Mesendoderm (in vitro differentiated cells): Measurements from ENCODE around the gene NPAS3.

Experiments used
- DNase-seq: peaks from one replicate; pipeline ENCODE4 v3.0.0; 2013
- H2AK5ac ChIP-seq: 2 replicates; pipeline ENCODE4 v1.6.1; 2013; ENCODE audit warnings: low read length, inconsistent platforms
- H2BK120ac ChIP-seq: 2 replicates; pipeline ENCODE4 v1.6.1; 2013; ENCODE audit warnings: low read depth, mild to moderate bottlenecking, low read length, moderate library complexity, mixed read lengths
- H2BK15ac ChIP-seq: replicated peaks from 2 replicates; pipeline ENCODE4 v1.6.1; 2013; ENCODE audit warnings: low read depth, mild to moderate bottlenecking, moderate library complexity
- H2BK5ac ChIP-seq: 2 replicates; pipeline ENCODE4 v1.6.1; 2013; ENCODE audit warnings: low read length, inconsistent platforms
- H3K18ac ChIP-seq: 2 replicates; pipeline ENCODE4 v1.6.1; 2013; ENCODE audit warnings: mild to moderate bottlenecking, low read length, mixed read lengths
- H3K23ac ChIP-seq: one replicate; pipeline ENCODE4 v1.6.1; 2013; ENCODE audit warnings: low read length
- H3K27ac ChIP-seq: 2 replicates; pipeline ENCODE4 v1.5.1; 2013; ENCODE audit warnings: low read depth, mild to moderate bottlenecking, inconsistent platforms, low read length, moderate library complexity
- H3K27me3 ChIP-seq: 2 replicates; pipeline ENCODE4 v1.6.1; 2013; ENCODE audit warnings: low read length, control low read depth, mild to moderate bottlenecking, inconsistent platforms; ENCODE audit not compliant: insufficient read depth, poor library complexity
- H3K36me3 ChIP-seq: 2 replicates; pipeline ENCODE4 v1.6.1; 2013; ENCODE audit warnings: low read length, inconsistent platforms; ENCODE audit not compliant: control insufficient read depth, insufficient read depth
- H3K4ac ChIP-seq: one replicate; pipeline ENCODE4 v1.6.1; 2013; ENCODE audit warnings: low read depth, mild to moderate bottlenecking, low read length, moderate library complexity
- H3K4me1 ChIP-seq: 2 replicates; pipeline ENCODE4 v1.6.1; 2013; ENCODE audit warnings: low read depth, low read length, inconsistent platforms; ENCODE audit not compliant: control insufficient read depth
- H3K4me2 ChIP-seq: 2 replicates; pipeline ENCODE4 v1.6.1; 2013; ENCODE audit warnings: low read length
- H3K4me3 ChIP-seq: 2 replicates; pipeline ENCODE4 v1.5.1; 2013; ENCODE audit warnings: mild to moderate bottlenecking, low read length
- H3K56ac ChIP-seq: one replicate; pipeline ENCODE4 v1.6.1; 2013; ENCODE audit warnings: low read length
- H3K79me1 ChIP-seq: 2 replicates; pipeline ENCODE4 v1.6.1; 2013; ENCODE audit warnings: low read length, inconsistent platforms
- H3K79me2 ChIP-seq: 2 replicates; pipeline ENCODE4 v1.6.1; 2013; ENCODE audit warnings: mild to moderate bottlenecking, low read length; ENCODE audit not compliant: control insufficient read depth, insufficient read depth
- H3K9ac ChIP-seq: 2 replicates; pipeline ENCODE4 v1.6.1; 2013; ENCODE audit warnings: low read length, inconsistent platforms
- H4K5ac ChIP-seq: one replicate; pipeline ENCODE4 v1.6.1; 2013; ENCODE audit warnings: low read length
- H4K8ac ChIP-seq: one replicate; pipeline ENCODE4 v1.6.1; 2013; ENCODE audit warnings: low read depth, mild to moderate bottlenecking, control low read depth, low read length, moderate library complexity
- WGBS: extraction: QIAGEN DNeasy Blood & Tissue Kit; methylation state at CpG from one replicate; pipeline ENCODE4 v1.1.7; 2013; ENCODE audit warnings: low lambda C conversion rate, missing lambda C conversion rate; ENCODE audit not compliant: insufficient coverage; ENCODE audit errors: extremely low coverage; 5-methylcytosine and 5-hydroxymethylcytosine counted together

The NPAS3 gene

GRCh38 chr14:33573301-33573880, 634.7 kb downstream of the NPAS3 start:
- Histone ChIP-seq H4K5ac (no peak overlapping the region), H3K23ac (no peak overlapping the region)
- WGBS = no CpG with 5 or more reads among the region's 3 CpGs

GRCh38 chr14:33576014-33576413, 637.3 kb downstream of the NPAS3 start:
- no peak overlapping the region for H4K5ac ChIP-seq
- H3K56ac ChIP-seq = no peak overlapping the region
- H3K4me2 ChIP-seq = no peak overlapping the region
- H2BK15ac ChIP-seq = peak overlapping the region; percentile 57
- H3K27me3 ChIP-seq = no peaks in the 10 kb centered on the region
- WGBS = no CpG with 5 or more reads among the region's 7 CpGs
- no peak overlapping the region for H3K18ac ChIP-seq
- no peak overlapping the region for H3K23ac ChIP-seq
- no peaks in the 10 kb centered on the region for H3K36me3 ChIP-seq
- no peak overlapping the region for H4K8ac ChIP-seq
- no peak overlapping the region for H3K4me3 ChIP-seq
- no peak overlapping the region for H2AK5ac ChIP-seq
- no peak overlapping the region for H2BK120ac ChIP-seq
- H3K4ac ChIP-seq = no peak overlapping the region
- H3K79me1 ChIP-seq = no peaks in the 10 kb centered on the region
- H3K9ac ChIP-seq = no peak overlapping the region
- peaks cover 1% of the 10 kb centered on the region for H3K4me1 ChIP-seq
- DNase-seq = no peak
- no peak overlapping the region for H2BK5ac ChIP-seq
- H3K27ac ChIP-seq = no peak overlapping the region
- H3K79me2 ChIP-seq = no peaks in the 10 kb centered on the region

More at GRCh38 chr14:33573301-33573880, 634.7 kb downstream of the NPAS3 start:
- Histone ChIP-seq H3K4me3 (no peak overlapping the region), H3K4ac (no peak overlapping the region), H3K27ac (no peak overlapping the region), H3K79me2 (no peaks in the 10 kb centered on the region), H2BK15ac (no peak overlapping the region), H4K8ac (no peak overlapping the region), H3K79me1 (no peaks in the 10 kb centered on the region), H3K4me1 (peaks cover 6% of the 10 kb centered on the region), H3K4me2 (no peak overlapping the region), H2BK120ac (no peak overlapping the region), H3K56ac (no peak overlapping the region), H3K27me3 (no peaks in the 10 kb centered on the region), H3K9ac (no peak overlapping the region), H3K36me3 (no peaks in the 10 kb centered on the region), H3K18ac (no peak overlapping the region), H2BK5ac (no peak overlapping the region), H2AK5ac (no peak overlapping the region)
- DNase-seq = no peak

- Histone ChIP-seq H4K8ac (no peak overlapping the region), H3K79me2 (no peaks in the 10 kb centered on the region), H2AK5ac (no peak overlapping the region), H3K4me2 (no peak overlapping the region), H3K56ac (no peak overlapping the region), H3K18ac (no peak overlapping the region), H3K9ac (no peak overlapping the region), H4K5ac (no peak overlapping the region), H2BK120ac (no peak overlapping the region), H3K36me3 (no peaks in the 10 kb centered on the region), H2BK15ac (no peak overlapping the region), H3K27ac (no peak overlapping the region), H3K4me3 (no peak overlapping the region), H3K79me1 (no peaks in the 10 kb centered on the region), H3K4ac (no peak overlapping the region), H3K23ac (no peak overlapping the region), H3K4me1 (no peaks in the 10 kb centered on the region), H3K27me3 (no peaks in the 10 kb centered on the region), H2BK5ac (no peak overlapping the region)
- DNase-seq = no peak
- WGBS = no CpG with 5 or more reads among the region's 3 CpGs
These were observed 640.0 kb downstream of the NPAS3 start for GRCh38 chr14:33578461-33579216.

GRCh38 chr14:33580231-33580749, 641.6 kb downstream of the NPAS3 start:
- no peak overlapping the region for H3K27ac ChIP-seq

GRCh38 chr14:33580841-33581240, 642.2 kb downstream of the NPAS3 start:
- H2BK120ac ChIP-seq = no peak overlapping the region
- H3K4ac ChIP-seq = no peak overlapping the region
- no peak overlapping the region for H3K56ac ChIP-seq
- no peak overlapping the region for H3K27ac ChIP-seq
- no peak overlapping the region for H3K23ac ChIP-seq
- H3K27me3 ChIP-seq = no peaks in the 10 kb centered on the region
- H4K8ac ChIP-seq = no peak overlapping the region
- H4K5ac ChIP-seq = no peak overlapping the region
- no peak overlapping the region for H2AK5ac ChIP-seq
- H3K36me3 ChIP-seq = no peaks in the 10 kb centered on the region
- H3K4me3 ChIP-seq = no peak overlapping the region
- H3K18ac ChIP-seq = no peak overlapping the region
- no CpG with 5 or more reads among the region's 2 CpGs for WGBS
- H3K79me2 ChIP-seq = no peaks in the 10 kb centered on the region
- no peak for DNase-seq
- peaks cover 7% of the 10 kb centered on the region for H3K4me1 ChIP-seq
- H2BK5ac ChIP-seq = no peak overlapping the region
- H3K4me2 ChIP-seq = no peak overlapping the region
- no peak overlapping the region for H3K9ac ChIP-seq
- H3K79me1 ChIP-seq = no peaks in the 10 kb centered on the region
- H2BK15ac ChIP-seq = no peak overlapping the region

More at GRCh38 chr14:33580231-33580749, 641.6 kb downstream of the NPAS3 start:
- Histone ChIP-seq H4K8ac (no peak overlapping the region), H3K36me3 (no peaks in the 10 kb centered on the region), H3K4me1 (peaks cover 7% of the 10 kb centered on the region), H2BK120ac (no peak overlapping the region), H2BK15ac (no peak overlapping the region), H3K79me1 (no peaks in the 10 kb centered on the region), H3K56ac (no peak overlapping the region), H4K5ac (no peak overlapping the region), H3K4me3 (no peak overlapping the region), H3K18ac (no peak overlapping the region), H3K27me3 (no peaks in the 10 kb centered on the region), H3K79me2 (no peaks in the 10 kb centered on the region), H2BK5ac (no peak overlapping the region), H3K4ac (no peak overlapping the region), H3K9ac (no peak overlapping the region), H3K23ac (no peak overlapping the region), H3K4me2 (no peak overlapping the region), H2AK5ac (no peak overlapping the region)
- no CpG with 5 or more reads among the region's 9 CpGs for WGBS
- no peak for DNase-seq
